PC-3 (cell line): ENCODE measurements around the gene DPH1. TPM values are rescaled to one million over a fixed set of nuclear protein-coding genes. Genes with fewer than 3 reads are reported as not detected.

ENCODE experiments used
- ATAC-seq: fragments of 200-7000 bp; cut with Tn5 transposase; 2 replicates; pipeline ENCODE4 v1.9.1; 2020; ENCODE audit warnings: mild to moderate bottlenecking, moderate library complexity
- BruUV-seq: library from RNA; stranded (reverse); fragments of 400-500 nt; replicated peaks from 2 replicates; lab custom pipeline; 2021; lab: Mats Ljungman, UMichigan
- CTCF ChIA-PET: fragments of 300-600 bp; sonication (Branson Sonifier 250); formaldehyde crosslinking; loops from one replicate; lab custom pipeline; 2022; ENCODE audit warnings: antibody characterized with exemption; lab: Charles Lee
- POLR2A ChIA-PET: fragments of 300-600 bp; sonication (Branson Sonifier 250); formaldehyde crosslinking; loops from one replicate; lab custom pipeline; 2022; ENCODE audit warnings: antibody characterized with exemption; ENCODE audit not compliant: unreplicated experiment; lab: Charles Lee
- DNase-seq: peaks from one replicate; pipeline ENCODE4 v3.0.0-alpha.2; 2015
- H2AFZ ChIP-seq: fragments of 300-600 bp; sonication (generic); 2 replicates; pipeline ENCODE4 v1.6.0; 2016; ENCODE audit warnings: antibody characterized with exemption, low read length
- H3F3A ChIP-seq: fragments of 300-600 bp; sonication (generic); one replicate; pipeline ENCODE4 v1.6.0; 2017; ENCODE audit warnings: antibody characterized with exemption, low read length, control low read depth, mild to moderate bottlenecking; ENCODE audit not compliant: unreplicated experiment
- H3K27ac ChIP-seq: fragments of 300-600 bp; sonication (generic); 2 replicates; pipeline ENCODE4 v1.5.1; 2016; ENCODE audit warnings: mild to moderate bottlenecking, low read length
- H3K27me3 ChIP-seq: fragments of 300-600 bp; sonication (generic); 2 replicates; pipeline ENCODE4 v1.6.1; 2016; ENCODE audit warnings: low read length, mixed read lengths
- H3K36me3 ChIP-seq: fragments of 300-600 bp; sonication (generic); 2 replicates; pipeline ENCODE4 v1.6.1; 2016; ENCODE audit warnings: low read depth, mixed run types, low read length, mixed read lengths
- H3K4me1 ChIP-seq: fragments of 300-600 bp; sonication (generic); 2 replicates; pipeline ENCODE4 v1.5.1; 2016; ENCODE audit warnings: low read length; ENCODE audit not compliant: insufficient read depth
- H3K4me2 ChIP-seq: fragments of 300-600 bp; sonication (generic); 2 replicates; pipeline ENCODE4 v1.6.0; 2016; ENCODE audit warnings: low read length
- H3K4me3 ChIP-seq: fragments of 300-600 bp; sonication (generic); 2 replicates; pipeline ENCODE4 v1.5.1; 2016; ENCODE audit warnings: mild to moderate bottlenecking, low read length, mixed read lengths
- H3K79me2 ChIP-seq: fragments of 300-600 bp; sonication (generic); 2 replicates; pipeline ENCODE4 v1.6.1; 2017; ENCODE audit warnings: low read length, mixed read lengths
- H3K9ac ChIP-seq: fragments of 300-600 bp; sonication (generic); 2 replicates; pipeline ENCODE4 v1.6.0; 2016; ENCODE audit warnings: mild to moderate bottlenecking, low read length
- H3K9me2 ChIP-seq: fragments of 300-600 bp; sonication (generic); replicated peaks from 2 replicates; pipeline ENCODE4 v1.6.1; 2016; ENCODE audit warnings: mixed run types, low read length, mixed read lengths
- H3K9me3 ChIP-seq: fragments of 300-600 bp; sonication (generic); 2 replicates; pipeline ENCODE4 v1.6.1; 2016; ENCODE audit warnings: low read length, mixed read lengths
- H4K20me1 ChIP-seq: fragments of 300-600 bp; sonication (generic); 2 replicates; pipeline ENCODE4 v1.6.1; 2016; ENCODE audit warnings: low read length, mixed read lengths
- EZH2 ChIP-seq: fragments of 300-600 bp; sonication (generic); IDR thresholded peaks from one replicate; pipeline ENCODE4 v1.6.1; 2017; ENCODE audit warnings: antibody characterized with exemption, mild to moderate bottlenecking, low read length; ENCODE audit not compliant: unreplicated experiment
- EZH2phosphoT487 ChIP-seq: fragments of 300-600 bp; sonication (generic); IDR thresholded peaks from 2 replicates; pipeline ENCODE4 v1.6.1; 2018; ENCODE audit warnings: mild to moderate bottlenecking, antibody characterized with exemption, low read length, borderline replicate concordance
- intact Hi-C: fragments of 100-400 bp; cut with micrococcal nuclease; formaldehyde crosslinking; loops from 2 replicates; pipeline ENCODE4 v1.9.0; 2023
- total RNA-seq: library from RNA; depleted of rRNA; stranded (reverse); fragments of >200 nt; gene quantifications from 2 replicates; pipeline ENCODE4 v1.2.3, GENCODE V29; 2014
- TF ChIP-seq, protein P1 (sequence below): fragments of 300-600 bp; sonication (generic); conservative IDR thresholded peaks from 2 replicates; pipeline ENCODE4 v1.5.1; 2017; ENCODE audit warnings: antibody characterized with exemption, low read depth, mild to moderate bottlenecking, low read length

The DPH1 gene
- total RNA-seq, 1 experiment from 2014 or later = 47.9 TPM

DNA sequence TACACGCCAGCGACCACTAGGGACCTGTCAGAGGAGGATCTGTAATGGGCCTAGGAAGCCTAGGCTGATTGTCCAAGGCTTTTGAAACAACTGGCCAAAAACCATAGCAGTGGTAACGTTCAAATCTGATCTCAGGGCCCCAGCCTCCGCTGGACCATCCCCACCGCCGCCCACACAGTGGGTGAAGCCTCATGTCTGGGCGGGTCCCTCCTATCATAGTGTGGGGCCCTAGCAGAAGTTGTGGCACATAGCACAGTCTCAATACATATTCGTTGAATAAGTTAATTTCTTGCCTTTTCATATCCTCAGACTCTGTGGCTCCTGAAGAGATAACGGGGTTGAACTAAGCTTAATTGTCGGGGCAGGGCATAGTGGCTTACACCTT is 818 bp downstream of the DPH1 start:
- Histone ChIP-seq H3K79me2 (peaks cover 24% of the 10 kb centered on the region), H4K20me1 (no peaks in the 10 kb centered on the region), H3K36me3 (no peaks in the 10 kb centered on the region; the same call in 1 of the 2 replicates), H3K4me2 (peak overlapping the region; percentile 90), H3K4me3 (peak overlapping the region; percentile 92), H3K4me1 (peaks cover 6% of the 10 kb centered on the region; the same call in 1 of the 2 replicates), H3K9me3 (no peaks in the 10 kb centered on the region), H3K27me3 (no peaks in the 10 kb centered on the region), H3F3A (no peaks in the 10 kb centered on the region), H3K9me2 (no peaks in the 10 kb centered on the region), H2AFZ (no peak overlapping the region), H3K9ac (peak overlapping the region; percentile 93; the same call in 1 of the 2 replicates), H3K27ac (no peak overlapping the region)
- TF ChIP-seq, protein P1, sequence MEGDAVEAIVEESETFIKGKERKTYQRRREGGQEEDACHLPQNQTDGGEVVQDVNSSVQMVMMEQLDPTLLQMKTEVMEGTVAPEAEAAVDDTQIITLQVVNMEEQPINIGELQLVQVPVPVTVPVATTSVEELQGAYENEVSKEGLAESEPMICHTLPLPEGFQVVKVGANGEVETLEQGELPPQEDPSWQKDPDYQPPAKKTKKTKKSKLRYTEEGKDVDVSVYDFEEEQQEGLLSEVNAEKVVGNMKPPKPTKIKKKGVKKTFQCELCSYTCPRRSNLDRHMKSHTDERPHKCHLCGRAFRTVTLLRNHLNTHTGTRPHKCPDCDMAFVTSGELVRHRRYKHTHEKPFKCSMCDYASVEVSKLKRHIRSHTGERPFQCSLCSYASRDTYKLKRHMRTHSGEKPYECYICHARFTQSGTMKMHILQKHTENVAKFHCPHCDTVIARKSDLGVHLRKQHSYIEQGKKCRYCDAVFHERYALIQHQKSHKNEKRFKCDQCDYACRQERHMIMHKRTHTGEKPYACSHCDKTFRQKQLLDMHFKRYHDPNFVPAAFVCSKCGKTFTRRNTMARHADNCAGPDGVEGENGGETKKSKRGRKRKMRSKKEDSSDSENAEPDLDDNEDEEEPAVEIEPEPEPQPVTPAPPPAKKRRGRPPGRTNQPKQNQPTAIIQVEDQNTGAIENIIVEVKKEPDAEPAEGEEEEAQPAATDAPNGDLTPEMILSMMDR = peak; percentile 55
- TF ChIP-seq EZH2phosphoT487 = no peak
- POLR2A ChIA-PET = no interaction called here
- BruUV-seq = no TSS peak
- no peak for ATAC-seq
- DNase-seq = no peak
- intact Hi-C loops = no loop called here
- CTCF ChIA-PET = no interaction called here

DNA sequence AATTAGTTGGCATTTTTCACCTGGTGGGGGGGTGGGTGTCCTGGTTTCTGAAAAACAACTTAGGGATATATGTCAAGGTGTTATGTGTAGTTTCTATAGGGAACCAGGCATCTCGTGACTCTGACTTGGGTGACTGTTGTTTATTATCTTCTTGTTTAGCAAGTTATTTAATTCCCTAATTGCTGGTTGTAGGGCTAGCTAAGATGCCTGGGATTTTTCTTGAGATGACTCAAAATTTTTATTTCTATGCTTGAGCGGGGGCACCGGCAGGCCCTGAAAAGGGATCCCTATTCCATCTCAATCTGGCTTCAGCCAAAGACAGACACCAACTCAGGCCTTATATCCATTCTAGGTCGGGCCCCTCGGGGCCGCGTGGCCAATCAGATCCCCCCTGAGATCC is 3.2 kb downstream of the DPH1 start:
- CTCF ChIA-PET = no interaction called here

DNA sequence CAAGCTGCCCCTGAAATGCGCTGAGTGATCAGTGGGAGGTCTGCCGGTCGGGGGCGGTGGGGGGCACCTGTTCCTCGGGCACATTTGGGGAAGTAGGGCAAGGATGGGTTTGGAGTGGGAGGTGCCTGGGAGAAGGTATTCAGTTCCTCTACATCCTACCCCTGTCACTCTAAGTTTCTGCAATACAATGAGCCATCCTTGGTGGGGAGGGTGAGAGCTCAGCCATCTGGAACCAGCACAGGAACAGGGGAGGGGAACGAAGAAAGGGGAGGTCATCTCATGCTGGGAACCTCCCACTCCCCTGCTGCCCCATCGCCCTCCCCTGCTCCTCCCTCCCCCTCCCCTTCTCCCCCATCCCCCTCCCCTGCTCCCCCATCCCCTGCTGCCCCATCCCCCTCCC is 4.2 kb downstream of the DPH1 start:
- ATAC-seq = no peak
- H3F3A ChIP-seq = no peaks in the 10 kb centered on the region
- TF ChIP-seq EZH2 (no peak), EZH2phosphoT487 (no peak)
- TF ChIP-seq, protein P1 = no peak
- H3K9me3 ChIP-seq = no peaks in the 10 kb centered on the region
- DNase-seq = no peak
- no peaks in the 10 kb centered on the region for H3K9me2 ChIP-seq
- ChIA-PET POLR2A (no interaction called here), CTCF (interaction anchor here (0.7 kb wide), 1 partner anchor 23 kb away, joined by 3 read pairs; no protein-coding TSS in a partner anchor)
- H3K79me2 ChIP-seq = peaks cover 24% of the 10 kb centered on the region
- BruUV-seq = no TSS peak
- no peak overlapping the region for H3K4me2 ChIP-seq
- H2AFZ ChIP-seq = no peak overlapping the region
- H3K36me3 ChIP-seq = peaks cover 3% of the 10 kb centered on the region; the same call in 1 of the 2 replicates
- H4K20me1 ChIP-seq = no peaks in the 10 kb centered on the region
- H3K4me1 ChIP-seq = peaks cover 6% of the 10 kb centered on the region; the same call in 1 of the 2 replicates
- H3K4me3 ChIP-seq = no peak overlapping the region
- H3K9ac ChIP-seq = no peak overlapping the region
- H3K27me3 ChIP-seq = no peaks in the 10 kb centered on the region
- H3K27ac ChIP-seq = no peak overlapping the region
- intact Hi-C loops = no loop called here

More for the DNA sequence above, 3.2 kb downstream of the DPH1 start:
- peaks cover 6% of the 10 kb centered on the region; the same call in 1 of the 2 replicates for H3K4me1 ChIP-seq
- TF ChIP-seq, protein P1 = no peak
- TF ChIP-seq EZH2phosphoT487 (no peak), EZH2 (no peak)
- no peak overlapping the region for H2AFZ ChIP-seq
- POLR2A ChIA-PET = no interaction called here
- H3F3A ChIP-seq = no peaks in the 10 kb centered on the region
- no peaks in the 10 kb centered on the region for H3K9me3 ChIP-seq
- DNase-seq (no peak), ATAC-seq (no peak)
- no peak overlapping the region for H3K4me2 ChIP-seq
- H3K36me3 ChIP-seq = peaks cover 3% of the 10 kb centered on the region; the same call in 1 of the 2 replicates
- BruUV-seq = no TSS peak
- H3K9ac ChIP-seq = no peak overlapping the region
- H3K4me3 ChIP-seq = no peak overlapping the region
- H3K27me3 ChIP-seq = no peaks in the 10 kb centered on the region
- intact Hi-C loops = no loop called here
- H3K9me2 ChIP-seq = no peaks in the 10 kb centered on the region
- H3K27ac ChIP-seq = no peak overlapping the region
- no peaks in the 10 kb centered on the region for H4K20me1 ChIP-seq
- peaks cover 24% of the 10 kb centered on the region for H3K79me2 ChIP-seq
